Panc1 (cell line): Measurements from ENCODE around the gene UPF2.
"Not testable (repeated sequence)": the region's sequence is repeated elsewhere in the genome, so short reads cannot be mapped to it uniquely, and the experiment has no call there.

Source experiments
- CTCF ChIP-seq: fragments of 450-650 bp; IDR thresholded peaks from 2 replicates; pipeline ENCODE4 v1.5.1; 2017; ENCODE audit warnings: mild to moderate bottlenecking
- REST ChIP-seq, 2 experiments: IDR thresholded peaks; 2 replicates each; pipeline ENCODE4 v1.6.1; 2011 to 2012; ENCODE audit warnings: low read depth in 2 of 2, control low read depth in 1 of 2, low read length in 1 of 2, mild to moderate bottlenecking in 1 of 2, moderate library complexity in 1 of 2; ENCODE audit not compliant: insufficient read depth in 1 of 2

GRCh38 chr10:12013391-12013790 is 29.2 kb downstream of the UPF2 start:
- TF ChIP-seq CTCF; REST (IDR thresholded peaks at IDR 0.05; ENCODE audit: insufficient read depth in 1 of 2, low read depth in 2 of 2, low read length in 1 of 2): not testable (repeated sequence)
